GM19328 (cell line): ENCODE measurements around the gene SMIM10.
"Not testable (repeated sequence)": the region's sequence is repeated elsewhere in the genome, so short reads cannot be mapped to it uniquely, and the experiment has no call there.

Source experiments
- ATAC-seq: cut with Tn5 transposase; IDR thresholded peaks from one replicate; pipeline ENCODE4 v1.9.1; 2021; ENCODE audit warnings: mild to moderate bottlenecking, moderate library complexity; ENCODE audit not compliant: unreplicated experiment

Gene SMIM10

DNA sequence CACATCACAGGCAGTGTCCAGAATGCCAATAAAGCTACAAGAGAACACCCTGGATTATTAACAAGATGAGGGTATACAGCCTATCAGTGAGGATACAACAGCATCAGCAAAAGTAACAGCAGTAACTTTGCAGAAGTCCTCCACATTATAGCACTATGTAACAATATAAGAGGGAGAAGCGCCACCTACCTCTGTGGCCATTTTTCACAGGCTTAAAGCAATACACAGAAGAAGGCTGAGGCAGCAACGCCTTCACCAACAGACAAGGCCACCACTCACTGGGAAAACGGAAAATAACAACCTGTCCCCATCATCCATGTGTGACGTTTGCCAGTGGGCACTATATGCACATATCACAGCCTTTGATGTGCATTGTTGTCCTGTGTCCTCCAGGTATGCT lies 19.0 kb downstream of the SMIM10 start:
- no peak for ATAC-seq

DNA sequence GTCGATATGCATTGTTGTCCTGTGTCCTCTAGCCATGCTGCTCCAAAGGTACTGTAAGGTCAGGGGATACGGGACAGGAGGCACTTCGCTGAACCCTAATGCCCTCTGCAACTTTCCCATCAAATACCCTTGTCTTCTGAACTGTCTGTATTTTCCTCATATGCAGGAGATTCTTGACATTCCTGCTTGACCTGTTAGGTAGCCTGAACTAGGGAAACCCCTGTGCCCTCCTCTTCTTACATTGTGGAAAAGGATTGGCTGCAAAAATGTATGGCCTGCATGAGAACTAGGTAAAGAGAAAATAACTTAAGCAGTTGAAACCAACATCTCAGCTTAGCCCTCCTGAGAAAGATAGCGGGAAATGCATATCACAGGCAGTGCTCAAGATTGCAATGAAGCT lies 20.1 kb downstream of the SMIM10 start:
- no peak for ATAC-seq

DNA sequence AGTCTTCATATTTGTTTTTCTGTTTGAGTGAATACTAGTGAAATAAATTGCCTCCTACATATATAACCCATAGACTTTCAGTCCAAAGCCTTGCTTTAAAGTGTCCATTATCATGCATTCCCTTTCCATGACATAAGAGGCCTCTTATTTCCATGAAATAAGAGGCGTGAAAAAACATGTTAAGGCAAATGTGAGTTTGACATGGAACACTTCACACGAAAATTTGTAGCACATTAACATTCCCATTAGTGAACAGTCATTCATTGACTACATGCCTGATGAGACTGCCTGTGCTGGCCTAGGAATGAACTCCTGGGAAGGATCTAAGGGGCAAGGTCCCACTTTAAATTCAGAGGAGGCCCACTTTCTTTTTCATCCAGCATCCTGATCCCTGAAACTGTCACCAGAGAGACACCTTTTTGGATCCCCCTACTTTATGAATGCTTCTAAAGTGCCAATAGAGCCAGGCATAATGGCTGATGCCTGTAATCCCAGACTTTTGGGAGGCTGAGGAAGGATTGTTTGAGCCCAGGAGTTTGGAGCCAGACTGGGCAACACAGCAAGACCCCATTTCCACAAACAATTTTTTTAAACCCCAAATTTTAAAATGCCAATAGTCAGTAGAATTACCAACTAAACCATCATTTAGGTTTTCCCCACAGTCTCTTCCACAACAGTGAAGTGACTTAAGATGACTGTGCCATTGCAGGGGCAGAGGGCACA lies 24.9 kb downstream of the SMIM10 start:
- ATAC-seq: no peak

DNA sequence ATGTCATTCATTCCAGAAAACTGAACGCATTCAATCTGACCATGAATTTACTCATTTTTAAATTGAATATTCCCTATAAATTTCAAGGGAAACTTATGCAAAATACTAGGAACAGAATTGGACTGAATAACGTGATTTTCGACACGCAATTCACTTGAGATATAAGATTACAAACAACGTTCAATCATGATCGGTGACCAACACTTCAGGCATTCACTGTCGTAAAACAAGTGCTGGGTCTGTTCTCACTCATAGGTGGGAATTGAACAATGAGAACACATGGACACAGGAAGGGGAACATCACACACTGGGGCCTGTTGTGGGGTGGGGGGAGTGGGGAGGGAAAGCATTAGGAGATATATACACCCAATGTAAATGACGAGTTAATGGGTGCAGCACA lies 29.1 kb downstream of the SMIM10 start:
- ATAC-seq: not testable (repeated sequence)

DNA sequence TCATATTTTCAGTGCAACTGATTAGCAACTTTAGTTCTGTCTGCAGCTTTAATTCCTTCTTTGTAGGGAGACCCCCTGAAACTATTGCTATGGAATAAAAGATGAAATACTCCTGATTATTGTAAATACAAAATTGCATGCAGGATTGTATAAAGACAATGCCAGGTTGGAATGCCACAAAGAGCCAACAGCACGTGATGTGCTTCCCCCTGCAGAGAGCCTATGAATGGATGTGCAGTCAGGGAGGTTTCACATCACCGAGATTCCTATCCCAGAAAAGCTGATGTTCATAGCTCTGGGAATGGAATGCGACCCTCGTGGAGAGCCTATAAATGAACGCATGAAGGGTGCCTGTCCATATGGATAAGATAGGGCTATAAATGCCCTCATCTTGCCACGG lies 33.0 kb downstream of the SMIM10 start:
- not testable (repeated sequence) for ATAC-seq

DNA sequence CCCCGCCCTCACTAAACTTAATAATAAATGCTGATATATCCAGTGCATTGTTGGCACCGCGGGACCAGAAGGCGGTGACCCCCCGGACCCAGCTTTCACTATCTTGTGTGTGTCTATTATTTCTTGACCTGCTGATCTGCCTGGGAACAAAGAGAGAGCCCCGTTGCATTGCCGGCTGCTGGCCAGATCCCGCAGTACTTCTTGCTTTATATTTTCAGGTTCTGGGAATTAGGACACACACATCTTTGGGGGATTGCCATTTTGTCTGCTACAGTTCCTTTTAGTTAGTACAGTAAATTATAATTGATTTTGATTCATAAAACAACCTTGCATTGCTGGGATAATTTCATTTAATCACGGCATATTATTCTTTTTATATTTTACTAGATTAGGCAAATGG lies 33.7 kb downstream of the SMIM10 start:
- no peak for ATAC-seq

DNA sequence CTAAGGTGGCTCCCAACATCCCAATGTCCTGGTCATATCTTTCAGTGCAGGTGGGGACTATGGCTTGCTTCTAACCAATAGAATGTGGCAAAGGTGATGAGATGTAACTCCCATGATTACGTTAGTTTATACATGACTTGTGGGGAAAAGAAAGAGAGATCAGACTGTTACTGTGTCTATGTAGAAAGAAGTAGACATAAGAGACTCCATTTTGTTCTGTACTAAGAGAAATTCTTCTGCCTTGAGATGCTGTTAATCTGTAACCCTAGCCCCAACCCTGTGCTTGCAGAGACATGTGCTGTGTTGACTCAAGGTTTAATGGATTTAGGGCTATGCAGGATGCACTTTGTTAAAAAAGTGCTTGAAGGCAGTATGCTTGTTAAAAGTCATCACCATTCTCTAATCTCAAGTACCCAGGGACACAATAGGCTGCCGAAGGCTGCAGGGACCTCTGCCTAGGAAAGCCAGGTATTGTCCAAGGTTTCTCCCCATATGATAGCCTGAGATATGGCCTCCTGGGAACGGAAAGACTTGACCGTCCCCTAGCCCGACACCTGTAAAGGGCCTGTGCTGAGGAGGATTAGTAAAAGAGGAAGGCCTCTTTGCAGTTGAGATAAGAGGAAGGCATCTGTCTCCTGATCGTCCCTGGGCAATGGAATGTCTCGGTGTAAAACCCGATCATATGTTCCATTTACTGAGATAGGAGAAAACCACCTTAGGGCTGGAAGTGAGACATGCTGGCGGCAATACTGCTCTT lies 39.6 kb downstream of the SMIM10 start:
- not testable (repeated sequence) for ATAC-seq

DNA sequence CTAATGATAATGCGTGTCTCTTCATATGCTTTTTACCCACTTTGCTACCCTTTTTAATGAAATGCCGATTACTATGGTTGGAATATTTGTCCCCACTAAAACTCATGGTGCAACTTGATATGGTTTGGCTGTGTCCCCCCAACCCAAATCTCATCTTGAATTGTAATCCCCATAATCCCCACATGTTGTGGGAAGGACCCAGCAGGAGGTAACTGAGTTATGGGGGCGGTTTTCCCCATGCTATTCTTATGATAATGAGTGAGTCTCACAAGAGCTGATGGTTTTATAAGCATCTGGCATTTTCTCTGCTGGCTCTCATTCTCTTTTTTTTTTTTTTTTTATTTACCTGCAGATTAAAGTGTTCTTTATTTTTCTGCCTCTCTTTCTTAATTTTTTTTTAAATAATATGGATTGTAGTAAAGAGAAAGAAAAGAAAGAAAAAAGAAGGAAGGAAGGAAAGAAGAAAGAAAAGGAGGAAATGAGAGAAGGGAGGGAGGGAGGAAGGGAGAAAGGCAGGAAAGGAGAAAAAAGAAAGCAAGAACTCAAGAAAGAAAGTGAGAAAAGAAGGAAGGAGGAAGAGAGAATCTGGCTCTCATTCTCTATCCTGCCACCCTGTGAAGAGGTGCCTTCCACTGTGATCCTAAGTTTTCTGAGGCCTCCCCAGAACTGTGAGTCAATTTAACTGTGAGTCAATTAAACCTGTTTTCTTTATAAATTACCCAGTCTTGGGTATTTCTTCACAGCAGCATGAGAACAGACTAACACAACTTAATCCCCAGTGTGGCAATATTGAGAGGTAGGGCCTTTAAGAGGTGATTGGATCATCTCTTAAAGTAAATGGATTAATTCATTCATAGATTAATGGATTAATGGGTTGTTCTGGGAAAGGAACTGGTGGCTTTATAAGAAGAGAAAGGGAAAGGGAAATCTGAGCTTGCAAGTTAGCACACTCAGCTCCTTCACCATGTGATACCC lies 50.6 kb downstream of the SMIM10 start:
- ATAC-seq: not testable (repeated sequence)
